ENCODE measurements around the gene SHMT2.

The SHMT2 gene

DNA sequence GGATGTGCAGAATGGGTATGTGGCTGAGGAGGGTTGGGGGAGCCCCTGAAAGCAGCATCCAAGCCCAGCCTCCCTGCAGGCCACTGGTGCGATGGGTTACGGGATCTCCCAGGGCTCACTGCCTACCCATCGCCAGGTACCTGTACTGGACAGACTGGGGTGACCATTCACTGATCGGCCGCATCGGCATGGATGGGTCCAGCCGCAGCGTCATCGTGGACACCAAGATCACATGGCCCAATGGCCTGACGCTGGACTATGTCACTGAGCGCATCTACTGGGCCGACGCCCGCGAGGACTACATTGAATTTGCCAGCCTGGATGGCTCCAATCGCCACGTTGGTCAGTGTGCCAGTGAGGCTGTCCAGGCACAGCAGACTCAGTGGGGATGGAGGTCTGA is 31.2 kb upstream of the SHMT2 start:
- no peak for DNase-seq (ENCODE audit: low read depth)

DNA sequence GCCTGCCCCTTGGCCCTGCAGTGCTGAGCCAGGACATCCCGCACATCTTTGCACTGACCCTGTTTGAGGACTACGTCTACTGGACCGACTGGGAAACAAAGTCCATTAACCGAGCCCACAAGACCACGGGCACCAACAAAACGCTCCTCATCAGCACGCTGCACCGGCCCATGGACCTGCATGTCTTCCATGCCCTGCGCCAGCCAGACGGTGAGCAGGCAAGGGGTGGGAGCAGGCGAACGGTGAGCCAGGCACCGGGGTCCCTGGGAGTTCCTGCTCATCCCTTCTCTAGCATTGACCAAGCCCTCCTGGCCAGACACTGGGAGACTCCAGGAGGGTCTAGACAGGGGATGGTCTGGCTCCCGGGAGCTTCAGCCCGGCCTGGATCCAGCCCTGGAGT is 30.3 kb upstream of the SHMT2 start:
- DNase-seq (ENCODE audit: low read depth) = no peak

DNA sequence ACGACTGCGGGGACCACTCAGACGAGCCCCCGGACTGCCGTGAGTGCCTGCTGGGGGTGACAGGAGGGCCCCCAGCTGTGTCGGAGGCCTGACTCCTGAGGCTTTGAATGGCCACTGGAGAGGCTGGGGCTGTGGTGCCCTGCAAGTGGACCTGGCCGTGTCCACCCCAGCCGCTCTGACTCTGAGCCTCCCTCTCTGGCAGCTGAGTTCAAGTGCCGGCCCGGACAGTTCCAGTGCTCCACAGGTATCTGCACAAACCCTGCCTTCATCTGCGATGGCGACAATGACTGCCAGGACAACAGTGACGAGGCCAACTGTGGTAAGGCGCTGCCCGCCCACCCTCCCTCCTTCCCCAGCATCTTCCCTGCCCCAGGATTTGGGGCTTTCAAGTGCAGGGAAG is 29.0 kb upstream of the SHMT2 start:
- DNase-seq (ENCODE audit: low read depth) = no peak

DNA sequence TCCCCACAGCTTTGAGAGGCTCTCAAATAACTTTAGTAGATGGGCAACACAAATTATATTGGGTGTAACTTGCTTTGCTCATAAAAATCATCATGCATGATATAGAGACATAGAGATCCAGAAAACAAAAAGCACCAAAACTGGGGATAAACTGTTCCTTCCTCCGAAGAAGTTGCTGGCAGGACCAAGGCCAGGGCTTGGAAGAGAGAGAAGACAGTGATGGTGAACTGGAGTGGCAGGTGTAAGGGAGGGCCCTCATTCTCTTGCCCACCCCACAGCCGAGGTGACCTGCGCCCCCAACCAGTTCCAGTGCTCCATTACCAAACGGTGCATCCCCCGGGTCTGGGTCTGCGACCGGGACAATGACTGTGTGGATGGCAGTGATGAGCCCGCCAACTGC is 28.3 kb upstream of the SHMT2 start:
- DNase-seq (ENCODE audit: low read depth) = no peak

DNA sequence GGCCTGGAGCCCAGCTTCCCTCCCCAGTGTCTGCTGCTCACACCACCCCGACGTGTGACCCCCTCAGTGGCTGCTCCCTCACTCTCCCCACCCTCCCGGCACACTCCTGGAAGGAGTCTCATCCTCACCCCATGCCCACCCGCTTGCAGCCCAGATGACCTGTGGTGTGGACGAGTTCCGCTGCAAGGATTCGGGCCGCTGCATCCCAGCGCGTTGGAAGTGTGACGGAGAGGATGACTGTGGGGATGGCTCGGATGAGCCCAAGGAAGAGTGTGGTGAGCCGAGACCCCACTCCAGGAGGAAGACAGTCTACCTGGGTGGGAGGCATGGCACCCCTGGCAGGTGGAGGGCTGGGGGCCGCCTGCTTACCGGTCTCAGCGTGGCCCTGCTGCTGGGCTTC is 27.9 kb upstream of the SHMT2 start:
- no peak for DNase-seq (ENCODE audit: low read depth)

DNA sequence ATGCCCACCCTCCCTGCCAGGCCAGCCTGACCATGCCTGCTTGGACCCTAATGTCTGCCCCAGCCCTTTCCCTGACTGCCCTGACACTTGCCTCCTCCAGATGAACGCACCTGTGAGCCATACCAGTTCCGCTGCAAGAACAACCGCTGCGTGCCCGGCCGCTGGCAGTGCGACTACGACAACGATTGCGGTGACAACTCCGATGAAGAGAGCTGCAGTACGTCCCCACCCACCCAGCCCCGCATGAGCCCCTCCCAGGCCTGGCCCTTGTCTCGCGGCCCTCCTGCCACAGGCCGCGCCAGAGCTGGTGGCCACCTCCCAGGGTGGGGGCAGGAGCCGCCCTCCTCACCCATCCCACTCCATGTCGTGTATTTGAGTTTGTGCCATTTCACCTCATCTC is 27.2 kb upstream of the SHMT2 start:
- DNase-seq (ENCODE audit: low read depth) = no peak

GRCh38 chr12:57203201-57203600 is 26.3 kb upstream of the SHMT2 start:
- no peak for DNase-seq (ENCODE audit: low read depth)

- DNase-seq (ENCODE audit: low read depth) = no peak
Observed at GRCh38 chr12:57203791-57204190, 25.7 kb upstream of the SHMT2 start.

- DNase-seq (ENCODE audit: low read depth) = no peak
Observed at GRCh38 chr12:57204454-57204853, 25.1 kb upstream of the SHMT2 start.

- no peak for DNase-seq (ENCODE audit: low read depth)
Observed at GRCh38 chr12:57205186-57205585, 24.3 kb upstream of the SHMT2 start.

DNA sequence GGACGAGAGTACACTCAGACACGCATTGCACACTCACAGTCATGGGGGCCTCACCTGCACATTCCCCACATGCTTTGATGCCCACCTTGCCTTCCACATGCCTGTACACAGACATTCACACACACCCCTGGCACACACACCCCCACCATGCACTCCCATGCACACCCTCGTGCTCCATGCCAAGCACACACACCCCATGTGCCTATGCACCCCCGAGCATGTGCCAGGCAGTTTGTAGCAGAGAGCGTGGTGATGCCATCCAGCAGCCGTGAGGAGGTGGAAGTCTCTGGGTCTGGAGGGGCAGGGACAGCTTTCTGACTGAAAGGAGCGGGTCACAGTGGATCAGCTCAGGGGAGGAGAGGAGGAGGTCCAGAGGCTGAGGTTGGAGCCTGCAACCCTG is 23.6 kb upstream of the SHMT2 start:
- DNase-seq (ENCODE audit: low read depth) = no peak

DNA sequence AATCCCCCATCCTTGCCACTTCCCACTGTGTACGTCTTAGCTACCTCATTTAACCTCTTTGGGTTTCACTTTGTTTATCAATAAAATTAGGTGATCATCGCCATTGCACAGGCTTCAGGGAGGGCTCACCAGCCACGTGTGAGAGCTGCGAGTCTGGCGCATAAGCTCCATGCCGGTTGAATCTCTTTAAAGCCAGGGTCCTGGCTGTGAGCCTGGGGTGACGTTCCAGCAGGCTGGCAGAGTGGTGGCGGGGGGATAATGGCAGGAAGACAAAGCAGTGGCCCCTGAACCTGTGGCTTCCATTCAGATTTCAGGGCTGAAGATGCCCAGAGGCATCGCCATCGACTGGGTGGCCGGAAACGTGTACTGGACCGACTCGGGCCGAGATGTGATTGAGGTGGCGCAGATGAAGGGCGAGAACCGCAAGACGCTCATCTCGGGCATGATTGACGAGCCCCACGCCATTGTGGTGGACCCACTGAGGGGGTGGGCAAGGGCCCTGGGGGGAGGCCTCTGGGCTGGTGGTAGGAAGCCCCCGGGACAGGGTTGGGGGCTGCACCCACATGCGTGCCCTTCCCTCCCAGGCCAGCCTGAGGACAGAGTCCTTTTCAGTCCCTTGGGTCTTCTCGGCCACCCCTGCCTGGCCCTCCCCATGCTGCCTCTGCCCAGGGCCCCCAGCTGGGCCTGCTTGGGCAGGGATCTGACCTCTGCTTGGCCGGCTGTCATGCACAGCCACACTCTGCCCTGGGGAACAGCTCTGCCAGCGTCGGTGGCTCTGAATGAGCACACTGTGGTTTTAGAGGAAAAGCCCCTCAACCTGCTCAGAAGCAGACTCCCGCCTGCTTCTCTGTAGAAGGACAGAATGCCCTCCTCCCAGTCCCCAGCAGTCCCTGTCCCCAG is 21.5 kb upstream of the SHMT2 start:
- DNase-seq (ENCODE audit: low read depth) = no peak

GRCh38 chr12:57208631-57209282 is 20.8 kb upstream of the SHMT2 start:
- no peak for DNase-seq (ENCODE audit: low read depth)

DNA sequence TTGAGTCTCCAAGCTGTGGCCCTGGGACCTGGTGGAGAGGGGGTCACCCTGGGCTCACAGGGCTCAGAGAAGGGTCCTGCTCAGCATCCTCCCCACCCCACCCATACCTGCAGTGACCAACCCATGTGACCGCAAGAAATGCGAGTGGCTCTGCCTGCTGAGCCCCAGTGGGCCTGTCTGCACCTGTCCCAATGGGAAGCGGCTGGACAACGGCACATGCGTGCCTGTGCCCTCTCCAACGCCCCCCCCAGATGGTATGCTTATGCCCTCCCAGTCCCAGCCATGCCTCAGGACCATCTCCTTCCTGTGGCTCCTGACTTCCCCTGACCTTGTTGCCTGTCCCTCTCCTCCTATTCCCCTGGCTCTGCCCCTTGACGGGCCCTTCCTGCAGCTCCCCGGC is 19.6 kb upstream of the SHMT2 start:
- DNase-seq (ENCODE audit: low read depth) = no peak

GRCh38 chr12:57210461-57210860 is 19.1 kb upstream of the SHMT2 start:
- no peak for DNase-seq (ENCODE audit: low read depth)

GRCh38 chr12:57210926-57211692 is 18.4 kb upstream of the SHMT2 start:
- DNase-seq (ENCODE audit: low read depth) = no peak

DNA sequence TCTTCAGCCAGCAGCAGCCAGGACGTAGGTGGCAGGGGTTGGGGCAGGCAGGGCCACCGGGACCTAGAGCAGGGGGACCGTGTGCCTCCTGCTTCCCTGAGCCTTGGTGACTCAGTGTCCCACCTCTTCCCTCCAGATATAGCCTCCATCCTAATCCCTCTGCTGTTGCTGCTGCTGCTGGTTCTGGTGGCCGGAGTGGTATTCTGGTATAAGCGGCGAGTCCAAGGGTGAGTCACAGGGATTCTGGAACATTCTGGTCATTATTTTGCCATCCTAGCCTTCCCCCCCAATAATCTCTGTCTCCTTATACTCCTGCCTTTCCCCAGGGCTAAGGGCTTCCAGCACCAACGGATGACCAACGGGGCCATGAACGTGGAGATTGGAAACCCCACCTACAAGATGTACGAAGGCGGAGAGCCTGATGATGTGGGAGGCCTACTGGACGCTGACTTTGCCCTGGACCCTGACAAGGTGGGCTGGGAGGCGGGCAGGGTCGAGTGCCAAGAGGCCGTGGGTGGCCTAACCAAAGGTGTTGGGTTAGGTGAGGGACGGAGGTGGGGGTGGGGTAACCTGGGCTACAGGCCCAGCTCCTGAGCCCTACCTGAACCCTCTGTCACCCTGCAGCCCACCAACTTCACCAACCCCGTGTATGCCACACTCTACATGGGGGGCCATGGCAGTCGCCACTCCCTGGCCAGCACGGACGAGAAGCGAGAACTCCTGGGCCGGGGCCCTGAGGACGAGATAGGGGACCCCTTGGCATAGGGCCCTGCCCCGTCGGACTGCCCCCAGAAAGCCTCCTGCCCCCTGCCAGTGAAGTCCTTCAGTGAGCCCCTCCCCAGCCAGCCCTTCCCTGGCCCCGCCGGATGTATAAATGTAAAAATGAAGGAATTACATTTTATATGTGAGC is 17.5 kb upstream of the SHMT2 start:
- DNase-seq (ENCODE audit: low read depth) = no peak

GRCh38 chr12:57212701-57213057 is 16.8 kb upstream of the SHMT2 start:
- no peak for DNase-seq (ENCODE audit: low read depth)

DNA sequence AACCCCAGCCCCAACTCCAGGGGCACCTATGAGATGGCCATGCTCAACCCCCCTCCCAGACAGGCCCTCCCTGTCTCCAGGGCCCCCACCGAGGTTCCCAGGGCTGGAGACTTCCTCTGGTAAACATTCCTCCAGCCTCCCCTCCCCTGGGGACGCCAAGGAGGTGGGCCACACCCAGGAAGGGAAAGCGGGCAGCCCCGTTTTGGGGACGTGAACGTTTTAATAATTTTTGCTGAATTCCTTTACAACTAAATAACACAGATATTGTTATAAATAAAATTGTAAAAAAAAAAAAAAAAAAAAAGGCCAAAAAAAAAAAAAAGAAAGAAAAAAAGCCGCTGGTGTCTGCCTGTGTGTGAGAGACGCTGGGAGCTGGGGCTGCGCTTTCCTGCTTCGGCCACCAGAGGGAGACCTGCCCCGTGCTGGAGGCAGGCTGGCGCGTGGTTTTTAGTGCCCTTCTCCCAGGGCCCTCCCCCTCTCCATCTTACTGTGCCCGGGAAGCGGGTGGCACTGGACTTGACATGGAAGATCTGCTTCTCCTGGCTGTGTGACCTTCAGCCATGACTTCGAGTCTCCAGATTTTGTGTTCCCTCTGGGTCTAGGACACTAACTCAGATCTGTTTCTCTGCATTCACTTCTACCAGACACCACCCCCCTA is 16.3 kb upstream of the SHMT2 start:
- DNase-seq (ENCODE audit: low read depth) = peak; percentile 78

DNA sequence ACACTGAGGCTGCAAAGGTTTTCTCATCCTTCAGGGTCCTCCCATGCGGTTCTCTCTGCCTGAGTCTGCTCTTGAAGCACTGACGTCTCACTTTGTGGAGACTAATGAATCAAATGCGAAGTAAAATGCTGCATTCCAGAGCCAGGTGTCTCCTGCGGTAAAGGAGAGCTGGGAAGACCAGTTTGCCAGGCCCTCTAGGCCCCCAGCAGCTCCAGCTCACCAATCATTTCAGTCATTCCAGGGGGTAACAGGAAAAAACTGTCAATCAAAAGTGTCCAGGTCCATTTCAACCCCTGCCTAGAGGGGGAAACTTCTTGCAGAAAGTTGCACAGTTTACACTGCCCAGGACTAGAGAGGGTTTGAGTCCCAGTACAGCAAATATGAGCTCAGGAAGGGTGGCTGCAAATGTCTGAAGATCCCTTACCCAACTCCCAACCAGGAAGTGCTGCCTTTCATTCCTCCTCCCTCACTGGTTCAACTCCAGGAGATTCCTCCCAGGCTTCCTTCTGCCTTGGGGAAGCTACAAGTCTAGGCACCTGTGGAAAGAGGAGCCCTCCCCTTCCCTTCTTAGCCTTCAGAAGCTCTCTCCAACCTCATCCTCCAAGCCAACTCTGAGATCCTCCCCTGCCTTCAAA is 15.6 kb upstream of the SHMT2 start:
- no peak for DNase-seq (ENCODE audit: low read depth)

DNA sequence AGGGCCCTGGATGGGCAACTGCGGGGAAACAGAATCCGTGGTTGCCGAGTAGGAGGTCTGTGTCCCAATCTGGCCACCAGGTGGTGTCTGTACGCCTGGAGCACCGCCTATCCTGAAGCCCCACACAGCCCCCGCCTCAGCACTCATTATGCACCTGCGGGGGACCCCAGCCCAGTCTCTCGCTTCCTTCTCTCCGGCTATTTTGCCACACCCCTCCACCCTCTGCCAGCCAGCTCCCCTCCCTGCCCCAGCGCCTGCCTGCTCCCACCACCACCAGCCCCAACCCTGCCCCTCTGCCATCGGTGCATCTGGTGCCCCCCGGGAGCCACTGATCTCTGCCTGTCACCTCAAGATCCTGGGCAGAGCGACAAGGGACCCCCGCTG is 15.1 kb upstream of the SHMT2 start:
- DNase-seq (ENCODE audit: low read depth) = peak; percentile 62

All from activated T-cell treated with anti-CD3 and anti-CD28 coated beads for 48 hours (primary cell).